ENCODE data around the gene PDLIM5. TPM values are rescaled to one million over a fixed set of nuclear protein-coding genes. Genes with fewer than 3 reads are reported as not detected.

Gene PDLIM5
- total RNA-seq, 1 donor from 2014 or later = 82.9 TPM

- Histone ChIP-seq H3K27me3 (ENCODE audit: control insufficient read depth, insufficient read depth, low read length) (no peaks in the 10 kb centered on the region), H3K4me3 (ENCODE audit: low read depth, low read length) (no peak overlapping the region), H3K36me3 (ENCODE audit: control insufficient read depth, insufficient read depth, low read length) (no peaks in the 10 kb centered on the region)
- DNase-seq (ENCODE audit: low read depth) (no peak), FAIRE-seq (no peak)
- no peak for TF ChIP-seq CTCF (IDR thresholded peaks at IDR 0.05; ENCODE audit: insufficient read depth, low read length, severe bottlenecking)
Measured at GRCh38 chr4:94561249-94562024, 109.7 kb downstream of the PDLIM5 start.

- FAIRE-seq (no peak), DNase-seq (ENCODE audit: low read depth) (no peak)
- Histone ChIP-seq H3K36me3 (ENCODE audit: control insufficient read depth, insufficient read depth, low read length) (no peaks in the 10 kb centered on the region), H3K4me3 (ENCODE audit: low read depth, low read length) (no peak overlapping the region), H3K27me3 (ENCODE audit: control insufficient read depth, insufficient read depth, low read length) (no peaks in the 10 kb centered on the region)
- no peak for TF ChIP-seq CTCF (IDR thresholded peaks at IDR 0.05; ENCODE audit: insufficient read depth, low read length, severe bottlenecking)
Measured at GRCh38 chr4:94562285-94562684, 110.5 kb downstream of the PDLIM5 start.

GRCh38 chr4:94564252-94564651 is 112.5 kb downstream of the PDLIM5 start:
- FAIRE-seq (no peak), DNase-seq (ENCODE audit: low read depth) (no peak)
- no peak for TF ChIP-seq CTCF (IDR thresholded peaks at IDR 0.05; ENCODE audit: insufficient read depth, low read length, severe bottlenecking)
- no peaks in the 10 kb centered on the region for H3K27me3 ChIP-seq (ENCODE audit: control insufficient read depth, insufficient read depth, low read length)
- H3K36me3 ChIP-seq (ENCODE audit: control insufficient read depth, insufficient read depth, low read length) = no peaks in the 10 kb centered on the region
- no peak overlapping the region for H3K4me3 ChIP-seq (ENCODE audit: low read depth, low read length)

- FAIRE-seq (no peak), DNase-seq (ENCODE audit: low read depth) (no peak)
- H3K27me3 ChIP-seq (ENCODE audit: control insufficient read depth, insufficient read depth, low read length) = no peaks in the 10 kb centered on the region
- H3K36me3 ChIP-seq (ENCODE audit: control insufficient read depth, insufficient read depth, low read length) = no peaks in the 10 kb centered on the region
- no peak overlapping the region for H3K4me3 ChIP-seq (ENCODE audit: low read depth, low read length)
- no peak for TF ChIP-seq CTCF (IDR thresholded peaks at IDR 0.05; ENCODE audit: insufficient read depth, low read length, severe bottlenecking)
Measured at GRCh38 chr4:94566420-94566819, 114.7 kb downstream of the PDLIM5 start.

- TF ChIP-seq CTCF (IDR thresholded peaks at IDR 0.05; ENCODE audit: insufficient read depth, low read length, severe bottlenecking) = no peak
- Histone ChIP-seq H3K27me3 (ENCODE audit: control insufficient read depth, insufficient read depth, low read length) (no peaks in the 10 kb centered on the region), H3K4me3 (ENCODE audit: low read depth, low read length) (no peak overlapping the region), H3K36me3 (ENCODE audit: control insufficient read depth, insufficient read depth, low read length) (no peaks in the 10 kb centered on the region)
- DNase-seq (ENCODE audit: low read depth) (no peak), FAIRE-seq (no peak)
Measured at GRCh38 chr4:94567811-94568210, 116.1 kb downstream of the PDLIM5 start.

GRCh38 chr4:94570558-94570957 is 118.8 kb downstream of the PDLIM5 start:
- no peak for TF ChIP-seq CTCF (IDR thresholded peaks at IDR 0.05; ENCODE audit: insufficient read depth, low read length, severe bottlenecking)
- FAIRE-seq (no peak), DNase-seq (ENCODE audit: low read depth) (no peak)
- peaks cover 1% of the 10 kb centered on the region for H3K36me3 ChIP-seq (ENCODE audit: control insufficient read depth, insufficient read depth, low read length)
- H3K27me3 ChIP-seq (ENCODE audit: control insufficient read depth, insufficient read depth, low read length) = no peaks in the 10 kb centered on the region
- no peak overlapping the region for H3K4me3 ChIP-seq (ENCODE audit: low read depth, low read length)
